ENCODE results near the gene C1D. TPM values are rescaled to one million over a fixed set of nuclear protein-coding genes. Genes with fewer than 3 reads are reported as not detected.

Gene C1D
- total RNA-seq, 1 donor from 2014 or later = 16.2 TPM

GRCh38 chr2:68059784-68060525 lies 2.8 kb downstream of the C1D start:
- Mint-ChIP-seq H3K4me3 (ENCODE audit: unreplicated experiment) (no peak overlapping the region), H3K9me3 (ENCODE audit: low read depth) (peaks cover 2% of the 10 kb centered on the region), H3K36me3 (ENCODE audit: low read depth) (no peaks in the 10 kb centered on the region), H3K4me1 (ENCODE audit: low read depth) (peaks cover 29% of the 10 kb centered on the region), H3K27me3 (ENCODE audit: low read depth) (no peaks in the 10 kb centered on the region), H3K27ac (ENCODE audit: unreplicated experiment) (no peak overlapping the region)
- TF ChIP-seq CTCF (IDR thresholded peaks at IDR 0.05) = no peak
- no peak for DNase-seq (ENCODE audit: low spot score)

GRCh38 chr2:68057658-68058396 lies 5.0 kb downstream of the C1D start:
- Mint-ChIP-seq H3K9me3 (ENCODE audit: low read depth) (no peaks in the 10 kb centered on the region), H3K27ac (ENCODE audit: unreplicated experiment) (no peak overlapping the region), H3K36me3 (ENCODE audit: low read depth) (no peaks in the 10 kb centered on the region), H3K27me3 (ENCODE audit: low read depth) (no peaks in the 10 kb centered on the region), H3K4me1 (ENCODE audit: low read depth) (peaks cover 24% of the 10 kb centered on the region), H3K4me3 (ENCODE audit: unreplicated experiment) (no peak overlapping the region)
- DNase-seq (ENCODE audit: low spot score) = no peak
- no peak for TF ChIP-seq CTCF (IDR thresholded peaks at IDR 0.05)

GRCh38 chr2:68052717-68053422 lies 9.9 kb downstream of the C1D start:
- H3K4me1 Mint-ChIP-seq (ENCODE audit: low read depth) = peaks cover 26% of the 10 kb centered on the region
- no peak for DNase-seq (ENCODE audit: low spot score)

GRCh38 chr2:68050353-68050752 lies 12.5 kb downstream of the C1D start:
- no peak for DNase-seq (ENCODE audit: low spot score)
- no peak overlapping the region for H3K27ac Mint-ChIP-seq (ENCODE audit: unreplicated experiment)
- no peak for TF ChIP-seq CTCF (IDR thresholded peaks at IDR 0.05)
- H3K27me3 Mint-ChIP-seq (ENCODE audit: low read depth) = no peaks in the 10 kb centered on the region
- H3K4me3 Mint-ChIP-seq (ENCODE audit: unreplicated experiment) = no peak overlapping the region
- H3K36me3 Mint-ChIP-seq (ENCODE audit: low read depth) = no peaks in the 10 kb centered on the region
- peaks cover 26% of the 10 kb centered on the region for H3K4me1 Mint-ChIP-seq (ENCODE audit: low read depth)
- H3K9me3 Mint-ChIP-seq (ENCODE audit: low read depth) = no peaks in the 10 kb centered on the region

More at GRCh38 chr2:68052717-68053422, 9.9 kb downstream of the C1D start:
- H3K9me3 Mint-ChIP-seq (ENCODE audit: low read depth) = no peaks in the 10 kb centered on the region
- H3K4me3 Mint-ChIP-seq (ENCODE audit: unreplicated experiment) = no peak overlapping the region
- no peaks in the 10 kb centered on the region for H3K27me3 Mint-ChIP-seq (ENCODE audit: low read depth)
- H3K27ac Mint-ChIP-seq (ENCODE audit: unreplicated experiment) = no peak overlapping the region
- no peak for TF ChIP-seq CTCF (IDR thresholded peaks at IDR 0.05)
- H3K36me3 Mint-ChIP-seq (ENCODE audit: low read depth) = no peaks in the 10 kb centered on the region

GRCh38 chr2:68046642-68047240 lies 16.1 kb downstream of the C1D start:
- no peak overlapping the region for H3K27ac Mint-ChIP-seq (ENCODE audit: unreplicated experiment)

More at GRCh38 chr2:68046642-68047240, 16.1 kb downstream of the C1D start:
- no peaks in the 10 kb centered on the region for H3K27me3 Mint-ChIP-seq (ENCODE audit: low read depth)
- H3K36me3 Mint-ChIP-seq (ENCODE audit: low read depth) = peaks cover 6% of the 10 kb centered on the region
- H3K4me1 Mint-ChIP-seq (ENCODE audit: low read depth) = peaks cover 24% of the 10 kb centered on the region
- H3K9me3 Mint-ChIP-seq (ENCODE audit: low read depth) = no peaks in the 10 kb centered on the region
- H3K4me3 Mint-ChIP-seq (ENCODE audit: unreplicated experiment) = no peak overlapping the region
- no peak for TF ChIP-seq CTCF (IDR thresholded peaks at IDR 0.05)
- no peak for DNase-seq (ENCODE audit: low spot score)

Measured in chondrocyte (in vitro differentiated cells).